ENCODE measurements around the gene MUC5AC. TPM values are rescaled to one million over a fixed set of nuclear protein-coding genes. Genes with fewer than 3 reads are reported as not detected.

The MUC5AC gene
- total RNA-seq, 1 experiment from 2014 or later: under 0.01 TPM

DNA sequence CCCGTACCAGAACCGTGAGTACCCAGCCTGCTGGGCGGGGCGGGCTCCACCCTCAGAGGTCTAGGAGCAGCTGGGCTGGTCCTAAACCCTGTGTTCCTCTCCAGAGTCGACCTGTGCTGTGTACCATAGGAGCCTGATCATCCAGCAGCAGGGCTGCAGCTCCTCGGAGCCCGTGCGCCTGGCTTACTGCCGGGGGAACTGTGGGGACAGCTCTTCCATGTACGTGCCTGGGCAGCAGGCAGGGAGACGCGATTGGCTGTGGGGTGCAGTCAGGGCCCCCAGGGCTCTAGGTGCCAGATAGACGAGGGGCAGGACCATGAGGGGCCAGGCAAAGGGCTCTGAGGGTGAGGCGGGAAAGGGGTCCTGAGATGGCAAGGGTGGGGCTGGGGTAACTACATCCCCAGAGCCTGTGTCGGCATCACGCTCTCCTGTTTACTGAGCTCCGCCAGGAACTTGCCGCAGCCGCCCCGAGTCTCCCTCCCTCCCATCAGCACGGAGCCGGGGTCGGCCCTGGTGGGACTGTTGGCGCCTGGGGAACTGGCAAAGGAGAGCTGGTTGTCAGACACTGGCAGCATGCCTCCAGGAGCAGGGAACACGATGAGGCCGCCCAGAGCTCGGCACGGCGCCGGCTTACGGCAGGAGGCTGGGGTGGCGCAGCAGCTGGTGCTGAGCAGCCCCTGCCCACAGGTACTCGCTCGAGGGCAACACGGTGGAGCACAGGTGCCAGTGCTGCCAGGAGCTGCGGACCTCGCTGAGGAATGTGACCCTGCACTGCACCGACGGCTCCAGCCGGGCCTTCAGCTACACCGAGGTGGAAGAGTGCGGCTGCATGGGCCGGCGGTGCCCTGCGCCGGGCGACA, 42.2 kb downstream of the MUC5AC start:
- ATAC-seq: no peak
- Histone ChIP-seq H3K27ac (ENCODE audit: low read depth, low read length) (no peak overlapping the region), H3K79me2 (ENCODE audit: insufficient read depth, low read length) (no peaks in the 10 kb centered on the region), H3K27me3 (ENCODE audit: insufficient read depth, low read length) (no peaks in the 10 kb centered on the region), H3K4me2 (ENCODE audit: low read length) (no peak overlapping the region), H3K4me1 (ENCODE audit: control insufficient read depth in 1 of 2, insufficient read depth in 2 of 2, low read length in 2 of 2) (peaks cover 13 to 17% of the 10 kb centered on the region in 2 experiments), H3K4me3 (replicated peaks in 1 of 2; ENCODE audit: low read depth in 1 of 2, low read length in 2 of 2) (no peak overlapping the region), H4K20me1 (ENCODE audit: insufficient read depth) (no peaks in the 10 kb centered on the region), H3K9ac (ENCODE audit: low read length) (no peak overlapping the region), H3K36me3 (ENCODE audit: control insufficient read depth in 1 of 2, insufficient read depth in 2 of 2, low read length in 2 of 2) (no peaks in the 10 kb centered on the region), H2AFZ (ENCODE audit: low read depth, low read length, poor library complexity, severe bottlenecking) (no peak overlapping the region), H3K9me3 (ENCODE audit: control insufficient read depth in 1 of 2, insufficient read depth in 1 of 2, low read depth in 1 of 2, low read length in 2 of 2) (no peaks in the 10 kb centered on the region), H3K9me2 (ENCODE audit: insufficient read depth) (no peaks in the 10 kb centered on the region)
- BruUV-seq (replicated peaks): no TSS peak
- intact Hi-C loops (cut with micrococcal nuclease): loop anchor here (5.0 kb wide), 1 partner anchor 48 kb away; no protein-coding TSS in a partner anchor
- TF ChIP-seq CEBPB (IDR thresholded peaks at IDR 0.05; ENCODE audit: low read depth): no peak
- TF ChIP-seq SIN3A (IDR thresholded peaks at IDR 0.05; ENCODE audit: low read depth): no peak
- TF ChIP-seq, protein P1, sequence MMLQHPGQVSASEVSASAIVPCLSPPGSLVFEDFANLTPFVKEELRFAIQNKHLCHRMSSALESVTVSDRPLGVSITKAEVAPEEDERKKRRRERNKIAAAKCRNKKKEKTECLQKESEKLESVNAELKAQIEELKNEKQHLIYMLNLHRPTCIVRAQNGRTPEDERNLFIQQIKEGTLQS (IDR thresholded peaks at IDR 0.05): no peak
- no peak for TF ChIP-seq POLR2AphosphoS5 (IDR thresholded peaks at IDR 0.05; ENCODE audit: low read depth, low read length)
- no peak for TF ChIP-seq ZFX (IDR thresholded peaks at IDR 0.05)
- TF ChIP-seq ELF1 (IDR thresholded peaks at IDR 0.05; ENCODE audit: borderline replicate concordance, low read depth): no peak
- no peak for TF ChIP-seq EZH2phosphoT487 (IDR thresholded peaks at IDR 0.05; ENCODE audit: borderline replicate concordance)
- no peak for TF ChIP-seq TCF7L2 (IDR thresholded peaks at IDR 0.05; ENCODE audit: borderline replicate concordance, extremely low read depth, insufficient read depth, insufficient read length)
- no peak for TF ChIP-seq SP1 (IDR thresholded peaks at IDR 0.05; ENCODE audit: low read depth)
- ChIA-PET CTCF (interaction anchor here (1.5 kb wide), 1 partner anchor 33 kb away, joined by 4 read pairs; no protein-coding TSS in a partner anchor), RAD21 (ENCODE audit: low non-redundant PET in 1 of 2, low total read pairs in 2 of 2, uncharacterized antibody in 2 of 2, unreplicated experiment in 2 of 2) (no interaction called here), POLR2A (no interaction called here)
- DNase-seq (ENCODE audit: low read depth, low spot score): no peak
